Caco-2 (cell line): Measurements from ENCODE around the gene IGFLR1. TPM values are rescaled to one million over a fixed set of nuclear protein-coding genes. Genes with fewer than 3 reads are reported as not detected.

Experiments used
- BruUV-seq: library from RNA; stranded (reverse); fragments of 400-500 nt; replicated peaks from 2 replicates; lab custom pipeline; 2021; lab: Mats Ljungman, UMichigan
- CTCF ChIA-PET: fragments of 300-600 bp; sonication (Branson Sonifier 250); formaldehyde crosslinking; loops from one replicate; lab custom pipeline; 2022; ENCODE audit warnings: antibody characterized with exemption; lab: Charles Lee
- POLR2A ChIA-PET: fragments of 300-600 bp; sonication (Branson Sonifier 250); formaldehyde crosslinking; loops from one replicate; lab custom pipeline; 2022; ENCODE audit warnings: antibody characterized with exemption; lab: Charles Lee
- DNase-seq, 2 experiments: peaks; one replicate each; pipeline versions ENCODE4 v3.0.0 to v3.0.0-alpha.2; 2020 to 2022
- H3K27me3 ChIP-seq: replicated peaks from 2 replicates; pipeline ENCODE4 v1.6.0; 2011; ENCODE audit warnings: low read length; ENCODE audit not compliant: control insufficient read depth, insufficient read depth
- H3K36me3 ChIP-seq: 2 replicates; pipeline ENCODE4 v1.5.1; 2011; ENCODE audit warnings: low read length; ENCODE audit not compliant: control insufficient read depth, insufficient read depth
- H3K4me1 ChIP-seq: fragments of 250-450 bp; sonication (Bioruptor Pico); 2 replicates; pipeline ENCODE4 v1.5.1; 2020; ENCODE audit warnings: mild to moderate bottlenecking
- H3K4me3 ChIP-seq: 2 replicates; pipeline ENCODE4 v1.5.1; 2011; ENCODE audit warnings: low read depth, mild to moderate bottlenecking, control low read depth, low read length
- H3K9me3 ChIP-seq: fragments of 250-450 bp; sonication (Bioruptor Pico); 2 replicates; pipeline ENCODE4 v1.5.1; 2020; ENCODE audit warnings: mild to moderate bottlenecking, moderate library complexity
- H3K27ac Mint-ChIP-seq: one replicate; pipeline ENCODE4 v1.8.0; 2022; ENCODE audit warnings: mixed read lengths; ENCODE audit not compliant: unreplicated experiment
- H3K27me3 Mint-ChIP-seq: one replicate; pipeline ENCODE4 v1.8.0; 2022; ENCODE audit warnings: mixed read lengths; ENCODE audit not compliant: insufficient read depth, unreplicated experiment
- H3K36me3 Mint-ChIP-seq: one replicate; pipeline ENCODE4 v1.8.0; 2022; ENCODE audit warnings: mild to moderate bottlenecking, mixed read lengths; ENCODE audit not compliant: insufficient read depth, unreplicated experiment
- H3K4me1 Mint-ChIP-seq: one replicate; pipeline ENCODE4 v1.8.0; 2022; ENCODE audit warnings: low read depth, mixed read lengths; ENCODE audit not compliant: unreplicated experiment
- H3K4me3 Mint-ChIP-seq: one replicate; pipeline ENCODE4 v1.8.0; 2022; ENCODE audit warnings: mild to moderate bottlenecking, moderate library complexity, mixed read lengths; ENCODE audit not compliant: unreplicated experiment
- H3K9me3 Mint-ChIP-seq: one replicate; pipeline ENCODE4 v1.8.0; 2022; ENCODE audit warnings: mixed read lengths; ENCODE audit not compliant: unreplicated experiment
- CTCF ChIP-seq, 2 experiments: fragments of 200-600 bp in 1 of 2; IDR thresholded peaks; 1 replicate in 1 of 2; 2 replicates in 1 of 2; pipeline versions ENCODE4 v1.5.1 to v1.8.0; 2011 to 2022; ENCODE audit warnings: antibody characterized with exemption in 1 of 2, control low read depth in 1 of 2, inconsistent platforms in 1 of 2, low read depth in 1 of 2, low read length in 1 of 2, mild to moderate bottlenecking in 1 of 2, moderate library complexity in 1 of 2; ENCODE audit not compliant: insufficient read depth in 1 of 2, severe bottlenecking in 1 of 2, unreplicated experiment in 1 of 2
- intact Hi-C: fragments of 100-400 bp; cut with micrococcal nuclease; formaldehyde crosslinking; loops from one replicate; pipeline ENCODE4 v1.10.0; 2022; ENCODE audit not compliant: unreplicated experiment
- total RNA-seq: library from RNA; stranded (reverse); gene quantifications from 2 replicates; pipeline ENCODE4 v1.2.3, GENCODE V29; 2022

Gene IGFLR1
- total RNA-seq, 1 experiment from 2014 or later = 11.3 TPM

GRCh38 chr19:35729763-35730162 lies 12.5 kb downstream of the IGFLR1 start:
- intact Hi-C loops = no loop called here
- Histone ChIP-seq H3K36me3 (peaks cover 10% of the 10 kb centered on the region), H3K27me3 (no peaks in the 10 kb centered on the region), H3K9me3 (no peaks in the 10 kb centered on the region), H3K4me1 (no peaks in the 10 kb centered on the region), H3K4me3 (no peak overlapping the region)
- no peaks in the 10 kb centered on the region for H3K9me3 Mint-ChIP-seq
- no peak overlapping the region for H3K27ac Mint-ChIP-seq
- H3K36me3 Mint-ChIP-seq = peaks cover 87% of the 10 kb centered on the region
- no peak for TF ChIP-seq CTCF (IDR thresholded peaks at IDR 0.05; ENCODE audit: insufficient read depth in 1 of 2, low read depth in 1 of 2, low read length in 1 of 2, severe bottlenecking in 1 of 2, unreplicated experiment in 1 of 2)
- CTCF ChIA-PET = no interaction called here
- no peaks in the 10 kb centered on the region for H3K27me3 Mint-ChIP-seq
- no TSS peak for BruUV-seq
- DNase-seq = no peak
- POLR2A ChIA-PET = interaction anchor here (1.7 kb wide), 1 partner anchor 11 kb away, joined by 7 read pairs; no protein-coding TSS in a partner anchor
- no peaks in the 10 kb centered on the region for H3K4me1 Mint-ChIP-seq
- H3K4me3 Mint-ChIP-seq = no peak overlapping the region

- no peak for TF ChIP-seq CTCF (IDR thresholded peaks at IDR 0.05; ENCODE audit: insufficient read depth in 1 of 2, low read depth in 1 of 2, low read length in 1 of 2, severe bottlenecking in 1 of 2, unreplicated experiment in 1 of 2)
- no peak overlapping the region for H3K4me3 ChIP-seq
- ChIA-PET CTCF (interaction anchor here (1.6 kb wide), 1 partner anchor 8 kb away, joined by 7 read pairs; no protein-coding TSS in a partner anchor), POLR2A (no interaction called here)
- Mint-ChIP-seq H3K27ac (no peak overlapping the region), H3K4me1 (no peaks in the 10 kb centered on the region), H3K36me3 (peaks cover 85% of the 10 kb centered on the region), H3K9me3 (no peaks in the 10 kb centered on the region), H3K27me3 (no peaks in the 10 kb centered on the region), H3K4me3 (no peak overlapping the region)
- H3K36me3 ChIP-seq = peaks cover 6% of the 10 kb centered on the region
- no peak for DNase-seq
- H3K9me3 ChIP-seq = no peaks in the 10 kb centered on the region
- intact Hi-C loops = no loop called here
- H3K27me3 ChIP-seq = no peaks in the 10 kb centered on the region
- no TSS peak for BruUV-seq
- no peaks in the 10 kb centered on the region for H3K4me1 ChIP-seq
Observed at GRCh38 chr19:35729021-35729420, 13.2 kb downstream of the IGFLR1 start.

DNA sequence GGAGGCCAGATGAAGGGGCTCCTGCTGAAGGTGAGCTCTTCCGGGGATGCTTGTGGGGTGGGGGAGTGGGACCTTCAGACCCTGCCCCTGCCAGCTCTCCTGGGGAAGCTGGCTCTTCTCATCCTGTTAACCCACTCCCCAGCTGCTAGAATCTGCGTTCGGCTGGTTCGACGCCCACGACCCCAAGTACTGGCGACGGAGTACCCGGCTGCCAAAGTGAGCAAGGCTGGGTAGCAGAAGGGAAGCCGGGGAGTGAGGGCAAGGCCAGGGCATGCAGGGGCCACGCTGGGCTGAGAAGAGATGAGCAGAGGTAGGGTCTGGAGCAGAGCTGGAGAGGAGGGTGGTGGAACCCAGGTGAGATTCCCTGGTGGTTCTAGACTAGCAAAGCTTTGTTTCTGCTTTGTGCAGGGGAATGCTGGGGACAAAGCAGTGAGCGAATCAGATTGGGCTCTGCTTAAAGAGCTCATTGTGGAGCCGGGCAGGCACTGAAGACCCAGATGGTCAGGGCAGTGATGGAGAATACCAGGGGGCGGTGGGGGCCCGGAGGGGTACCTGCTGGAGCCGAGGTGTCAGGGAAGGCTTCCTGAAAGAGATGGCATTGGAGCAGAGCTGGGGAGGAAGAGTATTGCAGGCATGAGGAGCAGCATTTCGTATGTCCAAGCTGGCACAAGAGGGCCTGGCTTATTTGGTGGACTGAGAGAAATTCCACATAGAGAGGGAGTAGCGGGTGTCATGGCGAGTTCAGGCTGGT lies 14.1 kb downstream of the IGFLR1 start:
- ChIA-PET CTCF (interaction anchor here (1.6 kb wide), 1 partner anchor 9 kb away, joined by 7 read pairs; no protein-coding TSS in a partner anchor), POLR2A (interaction anchor here (0.5 to 0.6 kb wide), 2 partner anchors 13 to 17 kb away, joined by 3 read pairs; partner anchors contain the start of gene PSENEN)
- no peak for TF ChIP-seq CTCF (IDR thresholded peaks at IDR 0.05; ENCODE audit: insufficient read depth in 1 of 2, low read depth in 1 of 2, low read length in 1 of 2, severe bottlenecking in 1 of 2, unreplicated experiment in 1 of 2)
- no TSS peak for BruUV-seq
- Mint-ChIP-seq H3K27me3 (no peaks in the 10 kb centered on the region), H3K4me1 (no peaks in the 10 kb centered on the region), H3K27ac (no peak overlapping the region), H3K4me3 (no peak overlapping the region), H3K36me3 (peaks cover 85% of the 10 kb centered on the region), H3K9me3 (no peaks in the 10 kb centered on the region)
- DNase-seq = no peak
- Histone ChIP-seq H3K4me3 (no peak overlapping the region), H3K27me3 (no peaks in the 10 kb centered on the region), H3K36me3 (peaks cover 5% of the 10 kb centered on the region), H3K4me1 (no peaks in the 10 kb centered on the region), H3K9me3 (no peaks in the 10 kb centered on the region)
- intact Hi-C loops = no loop called here
